ENCODE results near the gene MOB2.

DNA sequence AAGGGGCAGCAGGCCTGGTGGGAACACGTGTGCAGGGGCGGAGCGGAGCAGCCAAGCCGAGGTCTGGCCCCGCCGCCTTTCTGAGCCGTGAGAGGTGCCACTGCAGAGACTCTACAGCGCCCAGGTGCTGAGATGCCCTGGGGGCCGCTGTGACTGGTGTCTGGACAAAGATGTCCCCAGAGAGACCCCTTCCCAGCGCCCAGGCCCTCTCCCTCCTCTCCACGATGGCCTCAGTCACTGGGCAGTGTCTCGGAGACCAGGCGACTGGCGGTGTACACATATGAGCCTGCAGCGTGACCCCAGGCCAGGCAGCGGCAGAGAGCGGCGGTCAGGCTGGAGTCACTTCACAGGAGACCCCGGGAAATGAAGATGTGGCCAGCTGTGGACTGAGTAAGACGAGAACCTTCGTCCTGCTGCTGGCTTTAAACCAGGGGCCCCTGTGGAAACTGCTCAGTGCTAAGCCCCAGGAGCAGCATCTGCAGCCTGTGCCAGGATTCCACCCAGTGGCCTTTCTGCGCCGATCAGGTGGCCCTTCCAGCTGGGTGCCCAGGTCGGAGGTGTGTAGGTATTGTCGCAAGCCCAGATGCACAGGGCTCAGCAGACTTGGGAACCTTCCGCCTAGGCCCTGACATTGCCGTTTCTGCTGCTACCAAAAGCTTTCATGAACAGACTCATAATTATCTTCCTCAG, 34.7 kb downstream of the MOB2 start:
- TF ChIP-seq, protein P1, sequence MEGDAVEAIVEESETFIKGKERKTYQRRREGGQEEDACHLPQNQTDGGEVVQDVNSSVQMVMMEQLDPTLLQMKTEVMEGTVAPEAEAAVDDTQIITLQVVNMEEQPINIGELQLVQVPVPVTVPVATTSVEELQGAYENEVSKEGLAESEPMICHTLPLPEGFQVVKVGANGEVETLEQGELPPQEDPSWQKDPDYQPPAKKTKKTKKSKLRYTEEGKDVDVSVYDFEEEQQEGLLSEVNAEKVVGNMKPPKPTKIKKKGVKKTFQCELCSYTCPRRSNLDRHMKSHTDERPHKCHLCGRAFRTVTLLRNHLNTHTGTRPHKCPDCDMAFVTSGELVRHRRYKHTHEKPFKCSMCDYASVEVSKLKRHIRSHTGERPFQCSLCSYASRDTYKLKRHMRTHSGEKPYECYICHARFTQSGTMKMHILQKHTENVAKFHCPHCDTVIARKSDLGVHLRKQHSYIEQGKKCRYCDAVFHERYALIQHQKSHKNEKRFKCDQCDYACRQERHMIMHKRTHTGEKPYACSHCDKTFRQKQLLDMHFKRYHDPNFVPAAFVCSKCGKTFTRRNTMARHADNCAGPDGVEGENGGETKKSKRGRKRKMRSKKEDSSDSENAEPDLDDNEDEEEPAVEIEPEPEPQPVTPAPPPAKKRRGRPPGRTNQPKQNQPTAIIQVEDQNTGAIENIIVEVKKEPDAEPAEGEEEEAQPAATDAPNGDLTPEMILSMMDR (IDR thresholded peaks at IDR 0.05; ENCODE audit: insufficient read depth, low read depth, low read length) = no peak
- TF ChIP-seq EZH2 (IDR thresholded peaks at IDR 0.05; ENCODE audit: insufficient read depth, low read length) = no peak
